DMS79 treated with DMSO at 0.1 percent for 48 hours (cell line): Measurements from ENCODE around the gene TGM5.
"Not testable (repeated sequence)": the region's sequence is repeated elsewhere in the genome, so short reads cannot be mapped to it uniquely, and the experiment has no call there.

Experiments
- DNase-seq: peaks from one replicate; lab custom pipeline; 2025; lab: John Stamatoyannopoulos, UW

TGM5 gene

GRCh38 chr15:43276563-43277200, 10.0 kb upstream of the TGM5 start:
- no peak for DNase-seq

- no peak for DNase-seq
Observed at GRCh38 chr15:43275740-43276562, 9.2 kb upstream of the TGM5 start.

- DNase-seq = no peak
Observed at GRCh38 chr15:43274136-43274535, 7.4 kb upstream of the TGM5 start.

GRCh38 chr15:43273243-43273642, 6.5 kb upstream of the TGM5 start:
- no peak for DNase-seq

- DNase-seq = not testable (repeated sequence)
Observed at GRCh38 chr15:43271908-43272307, 5.2 kb upstream of the TGM5 start.

- DNase-seq = no peak
Observed at GRCh38 chr15:43270676-43271306, 4.1 kb upstream of the TGM5 start.

GRCh38 chr15:43270113-43270665, 3.5 kb upstream of the TGM5 start:
- no peak for DNase-seq

GRCh38 chr15:43268111-43269105, 1.7 kb upstream of the TGM5 start:
- DNase-seq = no peak

- DNase-seq = no peak
Observed at GRCh38 chr15:43267439-43267838, 711 bp upstream of the TGM5 start.

- no peak for DNase-seq
Observed at GRCh38 chr15:43266386-43266785, 342 bp downstream of the TGM5 start.

- DNase-seq = no peak
Observed at GRCh38 chr15:43260011-43260615, 6.6 kb downstream of the TGM5 start.

GRCh38 chr15:43258781-43259180, 7.9 kb downstream of the TGM5 start:
- no peak for DNase-seq

GRCh38 chr15:43256341-43256740, 10.4 kb downstream of the TGM5 start:
- DNase-seq = no peak

GRCh38 chr15:43255376-43255775, 11.4 kb downstream of the TGM5 start:
- no peak for DNase-seq

- no peak for DNase-seq
Observed at GRCh38 chr15:43253431-43254403, 13.0 kb downstream of the TGM5 start.

GRCh38 chr15:43251871-43252250, 14.9 kb downstream of the TGM5 start:
- no peak for DNase-seq

- DNase-seq = no peak
Observed at GRCh38 chr15:43251185-43251870, 15.4 kb downstream of the TGM5 start.

- no peak for DNase-seq
Observed at GRCh38 chr15:43250785-43251184, 15.9 kb downstream of the TGM5 start.

GRCh38 chr15:43249699-43250203, 17.0 kb downstream of the TGM5 start:
- DNase-seq = no peak
